Chondrocyte (in vitro differentiated cells): ENCODE measurements around the gene KLHL17. TPM values are rescaled to one million over a fixed set of nuclear protein-coding genes. Genes with fewer than 3 reads are reported as not detected.
A peak's percentile ranks its signal among the peaks of the same experiment; 100 is the strongest.

Experiments
- DNase-seq: peaks from one replicate; pipeline ENCODE4 v3.0.0; 2021; ENCODE audit warnings: mixed read lengths, low spot score
- H3K27ac Mint-ChIP-seq: one replicate; pipeline ENCODE4 v1.8.0; 2021; ENCODE audit warnings: mild to moderate bottlenecking, moderate library complexity, mixed read lengths; ENCODE audit not compliant: unreplicated experiment
- H3K27me3 Mint-ChIP-seq: 2 replicates; pipeline ENCODE4 v1.8.0; 2021; ENCODE audit warnings: low read depth, mixed read lengths
- H3K36me3 Mint-ChIP-seq: 2 replicates; pipeline ENCODE4 v1.8.0; 2021; ENCODE audit warnings: low read depth, mixed read lengths
- H3K4me1 Mint-ChIP-seq: 2 replicates; pipeline ENCODE4 v1.8.0; 2021; ENCODE audit warnings: low read depth, mild to moderate bottlenecking, mixed read lengths
- H3K4me3 Mint-ChIP-seq: one replicate; pipeline ENCODE4 v1.8.0; 2021; ENCODE audit warnings: mild to moderate bottlenecking, moderate library complexity, mixed read lengths; ENCODE audit not compliant: unreplicated experiment
- H3K9me3 Mint-ChIP-seq: 2 replicates; pipeline ENCODE4 v1.8.0; 2021; ENCODE audit warnings: low read depth, mixed read lengths
- CTCF ChIP-seq: fragments of 200-600 bp; sonication (generic); IDR thresholded peaks from 2 replicates; pipeline ENCODE4 v1.5.0; 2021; ENCODE audit warnings: antibody characterized with exemption, mild to moderate bottlenecking, moderate library complexity
- total RNA-seq: library from RNA; stranded (reverse); gene quantifications from 3 replicates; pipeline ENCODE4 v1.2.1, GENCODE V29; 2021

Gene KLHL17
- total RNA-seq, 1 donor from 2014 or later = 19.1 TPM

DNA sequence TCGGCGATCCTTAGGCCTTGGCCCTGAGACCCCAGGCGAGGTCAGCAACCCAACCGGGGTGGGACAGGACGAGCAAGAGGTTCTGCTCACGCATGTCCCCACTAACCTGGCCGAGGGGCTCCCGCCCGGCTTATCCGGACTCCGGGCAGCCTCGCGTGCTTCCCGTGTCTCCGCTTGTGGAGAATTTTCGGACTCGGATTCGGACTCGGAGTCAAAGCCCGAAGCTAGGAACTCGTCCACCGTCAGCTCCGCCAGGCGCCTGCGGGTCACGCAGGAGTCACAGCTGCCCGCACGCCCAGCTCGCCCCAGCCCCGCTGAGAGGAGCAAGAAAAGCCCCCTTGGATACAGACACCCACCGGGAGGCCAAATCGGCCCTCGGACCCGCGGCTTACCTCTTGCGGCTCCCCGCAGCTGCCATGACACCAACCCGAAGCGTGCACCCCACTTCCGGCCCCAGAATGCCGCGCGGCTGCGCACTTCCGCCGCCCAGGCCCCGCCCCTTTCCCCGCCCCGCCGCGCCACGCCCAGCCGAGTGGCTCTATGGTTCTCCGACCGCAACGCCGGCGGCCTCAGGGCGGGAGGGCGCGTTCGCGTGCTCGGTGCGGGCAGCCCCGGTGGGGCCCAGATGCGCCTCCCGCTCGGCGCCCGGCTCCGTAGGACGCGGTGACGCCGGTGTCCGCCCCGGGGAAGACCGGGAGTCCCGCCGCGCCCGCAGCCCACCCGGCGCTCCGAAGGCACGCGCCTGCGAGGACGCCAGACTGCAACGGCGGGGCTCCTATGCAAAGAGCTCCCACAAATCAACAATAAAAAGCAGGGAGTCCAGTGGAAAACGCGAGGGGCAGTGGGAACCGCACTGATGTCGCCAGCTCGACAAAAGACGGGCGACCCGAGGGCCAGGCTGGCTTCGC lies 1.3 kb upstream of the KLHL17 start, which contains the start of gene NOC2L:
NOC2L (minus strand) TSS at position 434 of the 908 bp plus-strand sequence; CDS start at position 418, 16 bp downstream.
- Mint-ChIP-seq H3K36me3 (peaks cover 8% of the 10 kb centered on the region), H3K27me3 (no peaks in the 10 kb centered on the region), H3K27ac (peak within 1 kb of the TSS; percentile 84), H3K4me3 (peak within 1 kb of the TSS; percentile 83), H3K9me3 (no peaks in the 10 kb centered on the region), H3K4me1 (peaks cover 18% of the 10 kb centered on the region)
- TF ChIP-seq CTCF = no peak
- DNase-seq = no peak

DNA sequence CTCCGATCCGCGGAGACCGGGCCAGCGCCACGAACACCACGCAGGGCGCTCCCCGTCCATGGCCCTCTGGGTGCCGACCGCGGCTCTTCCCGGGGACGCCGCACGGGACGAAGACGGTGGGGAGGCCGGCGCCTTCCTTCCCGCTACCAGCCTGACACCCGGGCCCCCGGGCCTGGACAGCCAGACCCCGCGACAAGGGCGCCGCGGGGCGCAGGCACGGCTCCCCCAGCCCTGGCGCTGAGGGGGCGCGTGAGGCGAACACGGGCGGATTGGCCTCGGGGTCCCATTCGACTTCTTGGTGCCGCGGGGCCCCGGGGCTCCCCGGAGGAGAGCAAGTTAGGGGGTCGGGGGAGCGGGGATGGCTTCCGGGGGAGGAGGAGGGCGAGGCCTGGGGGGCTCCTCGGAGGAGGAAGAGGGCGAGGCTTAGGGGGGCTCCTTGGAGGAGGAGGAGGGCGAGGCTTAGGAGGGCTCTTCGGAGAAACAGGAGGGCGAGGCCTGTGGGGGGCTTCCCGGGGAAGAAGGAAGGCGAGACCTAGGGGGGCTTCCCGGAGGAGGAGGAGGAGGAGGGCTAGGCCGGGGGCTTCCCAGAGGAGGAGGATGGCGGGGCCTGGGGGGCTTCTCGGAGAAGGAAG lies 537 bp upstream of the KLHL17 start:
- H3K27me3 Mint-ChIP-seq = no peaks in the 10 kb centered on the region
- peak overlapping the region; percentile 49 for H3K27ac Mint-ChIP-seq
- H3K36me3 Mint-ChIP-seq = peaks cover 8% of the 10 kb centered on the region
- DNase-seq = no peak
- H3K9me3 Mint-ChIP-seq = no peaks in the 10 kb centered on the region
- no peak for TF ChIP-seq CTCF
- H3K4me1 Mint-ChIP-seq = peaks cover 18% of the 10 kb centered on the region
- peak overlapping the region; percentile 67 for H3K4me3 Mint-ChIP-seq

DNA sequence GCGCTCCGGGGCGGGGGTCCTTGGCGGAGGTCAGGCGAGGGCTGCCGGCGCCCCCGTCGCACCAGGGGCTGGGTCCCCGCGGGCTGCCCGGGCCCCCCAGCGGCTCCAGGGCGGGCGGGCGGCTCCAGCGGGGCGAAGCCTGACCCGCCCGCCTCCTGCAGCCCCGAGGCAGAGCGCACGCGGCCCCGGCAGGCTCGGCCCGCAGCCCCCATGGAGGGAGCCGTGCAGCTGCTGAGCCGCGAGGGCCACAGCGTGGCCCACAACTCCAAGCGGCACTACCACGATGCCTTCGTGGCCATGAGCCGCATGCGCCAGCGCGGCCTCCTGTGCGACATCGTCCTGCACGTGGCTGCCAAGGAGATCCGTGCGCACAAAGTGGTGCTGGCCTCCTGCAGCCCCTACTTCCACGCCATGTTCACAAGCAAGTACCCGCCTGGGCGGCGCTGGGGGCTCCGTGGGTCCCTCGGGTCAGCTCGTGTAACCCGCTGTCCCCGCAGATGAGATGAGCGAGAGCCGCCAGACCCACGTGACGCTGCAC lies 817 bp downstream of the KLHL17 start:
- Mint-ChIP-seq H3K27me3 (no peaks in the 10 kb centered on the region), H3K9me3 (no peaks in the 10 kb centered on the region), H3K36me3 (peaks cover 2% of the 10 kb centered on the region), H3K4me3 (peak overlapping the region; percentile 36), H3K27ac (no peak overlapping the region), H3K4me1 (peaks cover 18% of the 10 kb centered on the region)
- no peak for TF ChIP-seq CTCF
- no peak for DNase-seq

DNA sequence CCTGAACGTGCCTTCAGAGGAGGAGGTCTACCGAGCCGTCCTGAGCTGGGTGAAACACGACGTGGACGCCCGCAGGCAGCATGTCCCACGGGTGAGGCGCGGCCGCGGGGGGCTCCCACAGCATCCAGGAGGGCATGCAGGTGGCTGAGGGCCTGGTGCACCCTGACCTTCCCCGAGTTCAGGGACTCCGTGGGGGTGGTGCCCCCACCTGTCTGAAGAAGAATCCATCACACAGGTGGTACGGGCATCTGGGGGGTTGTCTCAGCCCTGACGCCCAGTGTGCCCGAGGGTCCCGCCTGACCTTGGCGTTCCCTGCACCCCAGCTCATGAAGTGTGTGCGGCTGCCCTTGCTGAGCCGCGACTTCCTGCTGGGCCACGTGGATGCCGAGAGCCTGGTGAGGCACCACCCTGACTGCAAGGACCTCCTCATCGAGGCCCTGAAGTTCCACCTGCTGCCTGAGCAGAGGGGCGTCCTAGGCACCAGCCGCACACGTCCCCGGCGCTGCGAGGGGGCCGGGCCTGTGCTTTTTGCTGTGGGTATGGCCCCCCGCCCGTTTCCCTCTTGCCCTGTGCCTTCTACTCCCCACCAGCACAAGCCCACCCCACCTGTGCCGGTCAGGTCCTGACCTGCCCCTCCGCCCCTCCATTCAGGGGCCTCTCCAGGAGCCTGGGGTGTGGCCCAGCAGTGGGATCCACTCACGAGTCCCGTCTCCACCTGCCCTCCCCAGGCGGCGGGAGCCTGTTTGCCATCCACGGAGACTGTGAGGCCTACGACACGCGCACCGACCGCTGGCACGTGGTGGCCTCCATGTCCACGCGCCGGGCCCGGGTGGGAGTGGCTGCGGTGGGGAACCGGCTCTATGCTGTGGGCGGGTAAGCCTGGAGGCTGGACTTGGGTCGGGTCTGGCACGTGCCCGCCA lies 2.3 kb downstream of the KLHL17 start:
- Mint-ChIP-seq H3K27ac (no peak overlapping the region), H3K9me3 (no peaks in the 10 kb centered on the region), H3K4me3 (peak overlapping the region; percentile 49), H3K27me3 (no peaks in the 10 kb centered on the region), H3K4me1 (peaks cover 19% of the 10 kb centered on the region), H3K36me3 (no peaks in the 10 kb centered on the region)
- DNase-seq = no peak
- no peak for TF ChIP-seq CTCF
